NCI-H1048 (cell line): ENCODE results near the gene ZC3H7B.
"Not testable (repeated sequence)": the region's sequence is repeated elsewhere in the genome, so short reads cannot be mapped to it uniquely, and the experiment has no call there.

Experiments used
- DNase-seq: peaks from one replicate; lab custom pipeline; 2025; lab: John Stamatoyannopoulos, UW

ZC3H7B gene

GRCh38 chr22:41382610-41383009 lies 81.3 kb downstream of the ZC3H7B start:
- no peak for DNase-seq

- DNase-seq = no peak
Observed at GRCh38 chr22:41383085-41383484, 81.8 kb downstream of the ZC3H7B start.

GRCh38 chr22:41384128-41384527 lies 82.8 kb downstream of the ZC3H7B start:
- no peak for DNase-seq

GRCh38 chr22:41387341-41387740 lies 86.0 kb downstream of the ZC3H7B start:
- no peak for DNase-seq

- DNase-seq = no peak
Observed at GRCh38 chr22:41394012-41394356, 92.7 kb downstream of the ZC3H7B start.

GRCh38 chr22:41395531-41396240 lies 94.4 kb downstream of the ZC3H7B start:
- no peak for DNase-seq

GRCh38 chr22:41397143-41397811 lies 96.0 kb downstream of the ZC3H7B start:
- no peak for DNase-seq

GRCh38 chr22:41398921-41399320 lies 97.6 kb downstream of the ZC3H7B start:
- DNase-seq = no peak

- DNase-seq = no peak
Observed at GRCh38 chr22:41401781-41402648, 100.7 kb downstream of the ZC3H7B start.

GRCh38 chr22:41402851-41403250 lies 101.5 kb downstream of the ZC3H7B start:
- not testable (repeated sequence) for DNase-seq

- peak; percentile 30 for DNase-seq
Observed at GRCh38 chr22:41403532-41404318, 102.4 kb downstream of the ZC3H7B start.

GRCh38 chr22:41405588-41405987 lies 104.3 kb downstream of the ZC3H7B start:
- DNase-seq = no peak

- DNase-seq = no peak
Observed at GRCh38 chr22:41406410-41406809, 105.1 kb downstream of the ZC3H7B start.

- no peak for DNase-seq
Observed at GRCh38 chr22:41407433-41407832, 106.1 kb downstream of the ZC3H7B start.

GRCh38 chr22:41408665-41409064 lies 107.3 kb downstream of the ZC3H7B start:
- no peak for DNase-seq
